HG02973 (cell line): ENCODE measurements around the gene ZNF716.
"Not testable (repeated sequence)": the region's sequence is repeated elsewhere in the genome, so short reads cannot be mapped to it uniquely, and the experiment has no call there.

ENCODE experiments used
- ATAC-seq: cut with Tn5 transposase; IDR thresholded peaks from one replicate; pipeline ENCODE4 v1.9.1; 2021; ENCODE audit warnings: moderate library complexity; ENCODE audit not compliant: unreplicated experiment

The ZNF716 gene

GRCh38 chr7:57425969-57426628 lies 23.9 kb upstream of the ZNF716 start:
- no peak for ATAC-seq

- no peak for ATAC-seq
Measured at GRCh38 chr7:57426629-57427003, 23.4 kb upstream of the ZNF716 start.

GRCh38 chr7:57427146-57427545 lies 22.8 kb upstream of the ZNF716 start:
- no peak for ATAC-seq

- no peak for ATAC-seq
Measured at GRCh38 chr7:57427594-57427993, 22.4 kb upstream of the ZNF716 start.

GRCh38 chr7:57432583-57432982 lies 17.4 kb upstream of the ZNF716 start:
- no peak for ATAC-seq

GRCh38 chr7:57437581-57437980 lies 12.4 kb upstream of the ZNF716 start:
- no peak for ATAC-seq

- no peak for ATAC-seq
Measured at GRCh38 chr7:57438244-57438643, 11.7 kb upstream of the ZNF716 start.

GRCh38 chr7:57443567-57443966 lies 6.4 kb upstream of the ZNF716 start:
- ATAC-seq, result no peak

GRCh38 chr7:57469186-57469828 lies 19.3 kb downstream of the ZNF716 start:
- ATAC-seq, result not testable (repeated sequence)

GRCh38 chr7:57480304-57480703 lies 30.3 kb downstream of the ZNF716 start:
- ATAC-seq, result not testable (repeated sequence)

- ATAC-seq, result not testable (repeated sequence)
Measured at GRCh38 chr7:57485022-57485421, 35.0 kb downstream of the ZNF716 start.

- ATAC-seq, result no peak
Measured at GRCh38 chr7:57487957-57488356, 38.0 kb downstream of the ZNF716 start.

GRCh38 chr7:57495111-57495510 lies 45.1 kb downstream of the ZNF716 start:
- not testable (repeated sequence) for ATAC-seq

GRCh38 chr7:57496395-57496794 lies 46.4 kb downstream of the ZNF716 start:
- no peak for ATAC-seq

- ATAC-seq, result no peak
Measured at GRCh38 chr7:57505176-57505575, 55.2 kb downstream of the ZNF716 start.
